Aorta (tissue), 5 donors: ENCODE results near the gene SNAPC2. TPM values are rescaled to one million over a fixed set of nuclear protein-coding genes. Genes with fewer than 3 reads are reported as not detected.
"Not testable (repeated sequence)": the region's sequence is repeated elsewhere in the genome, so short reads cannot be mapped to it uniquely, and the experiment has no call there.

Experiments
- ATAC-seq: fragments of 200-7000 bp; cut with Tn5 transposase; one replicate; pipeline ENCODE4 v1.9.1; 2022; ENCODE audit warnings: moderate library complexity; ENCODE audit not compliant: low FRiP score
- DNase-seq, 2 donors: peaks; one replicate each; pipeline ENCODE4 v3.0.0-alpha.2; 2020
- H3K27ac ChIP-seq, 2 donors: one replicate each; pipeline ENCODE4 v1.5.1; 2013; ENCODE audit warnings: low read length in 2 of 2, mild to moderate bottlenecking in 2 of 2, moderate library complexity in 2 of 2, control low read depth in 1 of 2, inconsistent platforms in 1 of 2, low read depth in 1 of 2
- H3K27me3 ChIP-seq, 2 donors: one replicate each; pipeline ENCODE4 v1.6.1; 2013; ENCODE audit warnings: control low read depth in 1 of 2, low read length in 1 of 2, mild to moderate bottlenecking in 1 of 2, moderate library complexity in 1 of 2; ENCODE audit not compliant: insufficient read depth in 2 of 2, control insufficient read depth in 1 of 2
- H3K36me3 ChIP-seq, 2 donors: one replicate each; pipeline ENCODE4 v1.6.1; 2013; ENCODE audit warnings: control low read depth in 1 of 2, low read length in 1 of 2, mild to moderate bottlenecking in 1 of 2; ENCODE audit not compliant: insufficient read depth in 2 of 2, control insufficient read depth in 1 of 2
- H3K4me1 ChIP-seq, 2 donors: one replicate each; pipeline ENCODE4 v1.6.1; 2013; ENCODE audit warnings: low read length in 2 of 2, control low read depth in 1 of 2, mild to moderate bottlenecking in 1 of 2, moderate library complexity in 1 of 2; ENCODE audit not compliant: insufficient read depth in 2 of 2, control insufficient read depth in 1 of 2
- H3K4me3 ChIP-seq, 2 donors: one replicate each; pipeline ENCODE4 v1.5.1; 2013; ENCODE audit warnings: low read length in 2 of 2, control low read depth in 1 of 2, mild to moderate bottlenecking in 1 of 2
- H3K9me3 ChIP-seq: one replicate; pipeline ENCODE4 v1.6.1; 2013; ENCODE audit warnings: mild to moderate bottlenecking, low read length; ENCODE audit not compliant: control insufficient read depth
- WGBS, 2 donors: extraction: QIAGEN DNeasy Blood & Tissue Kit; methylation state at CpG; one replicate each; pipeline ENCODE4 v1.1.7; 2013; 5-methylcytosine and 5-hydroxymethylcytosine counted together
- intact Hi-C, 2 donors: fragments of 100-400 bp; cut with DNase I; formaldehyde crosslinking; loops; one replicate each; pipeline versions ENCODE4 v1.14.2 to v1.15.0; 2022
- polyA plus RNA-seq, 2 donors: library from polyadenylated mRNA; stranded (reverse); fragments of 200-250 nt; gene quantifications; one replicate each; pipeline ENCODE4 v1.2.3, GENCODE V29; 2013
- total RNA-seq, 2 donors: library from RNA; stranded (reverse); fragmentation: NEBNext Ultra II Directional; extraction: Animal tissue kit (Norgen Biotek cat#: 25700); gene quantifications; one replicate each; pipeline ENCODE4 v1.2.1, GENCODE V29; 2021
- donor health status: healthy with polysubstance abuse.
- donor health status: Bipolar disorder and iron deficiency.
- donor health status: DM: no; HTN: no; CAD: no.
- donor health status: DM: no; HTN: no; CAD: no.
- donor health status: DM: yes; HTN: yes; CAD: no.

SNAPC2 gene
- total and polyA plus RNA-seq, 4 donors: 12.0 to 26.6 (median 21.3) TPM

GRCh38 chr19:7887408-7888144 lies 32.6 kb upstream of the SNAPC2 start:
- no peaks in the 10 kb centered on the region for H3K36me3 ChIP-seq
- WGBS, 2 donors: 89 to 91% methylated on average over 16 of the region's 16 CpGs
- no peaks in the 10 kb centered on the region for H3K27me3 ChIP-seq
- H3K9me3 ChIP-seq: no peaks in the 10 kb centered on the region
- ATAC-seq: no peak
- no peak for DNase-seq
- H3K27ac ChIP-seq: no peak overlapping the region
- no peaks in the 10 kb centered on the region for H3K4me1 ChIP-seq
- no peak overlapping the region for H3K4me3 ChIP-seq
- intact Hi-C loops: no loop called here

DNA sequence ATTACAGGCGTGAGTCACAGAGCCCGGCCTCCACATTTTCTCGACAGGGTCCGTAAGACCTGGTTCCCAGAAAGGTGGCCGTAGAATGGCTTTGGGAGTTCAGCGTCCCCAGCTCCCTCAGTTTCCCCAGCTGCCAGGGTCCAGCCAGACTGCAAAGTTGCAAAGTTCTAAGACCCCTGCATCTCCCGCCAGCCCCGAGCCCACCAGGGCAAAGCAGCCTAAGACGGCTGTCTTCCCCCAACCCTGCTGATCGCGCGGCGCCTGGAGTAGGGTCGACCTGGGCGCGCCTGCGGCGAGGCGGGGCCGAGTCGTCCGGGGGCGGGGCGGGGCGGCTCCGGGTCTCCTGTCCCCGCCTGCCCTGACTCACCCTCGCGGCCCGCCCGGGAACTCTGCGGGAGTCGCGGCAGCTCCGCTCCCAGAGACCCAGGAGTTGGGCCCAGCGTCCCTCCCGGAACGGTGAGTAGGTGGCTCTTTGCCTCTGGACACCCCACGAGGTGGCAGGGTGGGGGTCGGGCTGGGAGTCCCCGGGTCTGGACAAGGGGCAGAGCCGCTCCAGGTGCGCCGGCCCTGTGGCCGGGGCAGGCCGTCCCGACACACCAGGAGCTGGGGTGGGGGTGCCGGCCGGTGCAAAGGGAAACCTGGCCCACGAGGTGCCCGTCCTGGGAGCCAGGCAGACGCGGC lies 31.9 kb upstream of the SNAPC2 start, which contains the start of gene LRRC8E:
Gene LRRC8E, plus strand, starts transcription at position 366 of the 681 bp plus-strand sequence. CDS start 7,094 bp downstream, outside the sequence.
- intact Hi-C loops: no loop called here
- Histone ChIP-seq H3K27me3 (no peaks in the 10 kb centered on the region), H3K9me3 (no peaks in the 10 kb centered on the region), H3K4me1 (no peaks in the 10 kb centered on the region), H3K36me3 (no peaks in the 10 kb centered on the region), H3K27ac (no peak within 1 kb of the TSS), H3K4me3 (no peak within 1 kb of the TSS)
- no peak for DNase-seq
- 11 to 13% methylated on average over 42 to 53 of the region's 53 CpGs for WGBS, 2 donors
- ATAC-seq: peak; percentile 41

- Histone ChIP-seq H3K36me3 (no peaks in the 10 kb centered on the region), H3K9me3 (no peaks in the 10 kb centered on the region), H3K27ac (no peak overlapping the region), H3K27me3 (no peaks in the 10 kb centered on the region), H3K4me3 (no peak overlapping the region), H3K4me1 (no peaks in the 10 kb centered on the region)
- 78% methylated on average over 8 of the region's 8 CpGs for WGBS, 2 donors
- intact Hi-C loops: no loop called here
- DNase-seq: no peak
- ATAC-seq: no peak
Measured at GRCh38 chr19:7888826-7889217, 31.3 kb upstream of the SNAPC2 start.

DNA sequence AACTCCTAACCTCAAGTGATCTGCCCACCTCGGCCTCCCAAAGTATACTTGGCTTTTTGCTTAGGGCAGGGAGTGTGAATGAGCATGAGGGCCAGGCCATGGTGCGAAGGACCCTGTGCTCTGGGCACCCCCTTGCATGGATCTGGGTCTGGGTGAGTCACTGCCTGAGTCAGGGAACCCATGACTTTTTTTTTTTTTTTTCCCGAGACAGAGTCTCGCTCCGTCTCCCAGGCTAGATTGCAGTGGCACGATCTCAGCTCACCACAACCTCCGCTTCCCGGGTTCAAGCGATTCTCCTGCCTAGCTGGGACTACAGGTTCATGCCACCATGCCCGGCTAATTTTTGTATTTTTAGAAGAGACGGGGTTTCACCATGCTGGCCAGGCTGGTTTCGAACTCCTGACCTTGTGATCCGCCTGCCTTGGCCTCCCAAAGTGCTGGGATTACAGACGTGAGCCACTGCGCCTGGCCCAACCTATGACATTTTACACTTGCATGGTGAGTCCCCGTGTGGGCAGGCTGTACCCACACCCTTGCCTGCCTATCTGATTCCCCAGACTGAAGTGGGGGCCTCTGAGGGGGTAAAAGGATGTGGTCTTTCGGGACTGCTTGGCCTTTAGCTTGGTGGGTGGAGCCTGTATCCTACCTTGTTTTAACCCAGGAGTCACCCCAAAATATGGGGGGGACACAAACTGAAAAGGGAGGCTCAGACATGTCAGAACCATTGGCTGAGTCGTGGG lies 26.6 kb upstream of the SNAPC2 start:
- H3K36me3 ChIP-seq, ATAC-seq, intact Hi-C loops, H3K9me3 ChIP-seq, H3K4me1 ChIP-seq, H3K4me3 ChIP-seq, DNase-seq, H3K27me3 ChIP-seq, H3K27ac ChIP-seq: not testable (repeated sequence)
- 78 to 79% methylated on average over 18 of the region's 18 CpGs for WGBS, 2 donors

DNA sequence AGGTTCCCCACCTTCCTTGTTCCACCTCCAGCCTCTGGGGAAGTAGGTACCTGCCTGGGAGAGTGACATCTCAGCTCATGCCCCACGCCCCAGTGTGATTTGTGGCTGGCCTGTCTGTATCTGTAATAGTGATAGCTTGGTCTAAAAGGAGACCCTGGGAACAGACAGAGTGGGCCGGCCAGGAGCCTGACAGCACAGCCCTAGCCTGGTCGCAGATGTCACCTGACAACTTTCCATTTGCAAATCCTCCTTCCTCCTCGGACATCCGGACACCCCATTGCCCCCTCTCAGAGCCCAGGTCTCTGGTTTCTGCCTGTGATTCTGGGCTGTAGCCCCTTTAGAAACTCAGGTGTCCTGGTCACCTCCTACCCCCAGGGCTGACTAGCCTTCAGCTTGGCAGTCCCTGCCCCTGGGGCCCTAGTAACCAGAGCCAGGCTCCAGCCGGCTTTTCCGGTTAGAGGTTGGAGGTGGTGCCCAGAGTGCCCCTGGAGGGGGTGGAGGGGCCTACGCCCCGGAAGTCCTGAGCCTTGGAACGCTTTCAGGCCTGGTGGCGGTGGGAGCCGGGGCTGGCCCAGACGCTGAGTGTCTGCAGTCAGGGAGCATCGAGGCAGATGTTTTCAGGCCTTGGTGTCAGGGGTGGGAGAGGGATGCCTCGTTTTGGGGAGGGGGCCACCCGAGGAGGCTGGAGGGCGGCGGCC lies 25.4 kb upstream of the SNAPC2 start:
- DNase-seq (no peak), ATAC-seq (no peak)

GRCh38 chr19:7895565-7895964 lies 24.6 kb upstream of the SNAPC2 start:
- Histone ChIP-seq H3K4me3 (no peak overlapping the region), H3K27me3 (no peaks in the 10 kb centered on the region), H3K4me1 (no peaks in the 10 kb centered on the region), H3K27ac (no peak overlapping the region), H3K9me3 (no peaks in the 10 kb centered on the region), H3K36me3 (no peaks in the 10 kb centered on the region)
- ATAC-seq: no peak
- no peak for DNase-seq
- intact Hi-C loops: no loop called here
- WGBS, 2 donors: 90 to 96% methylated on average over 11 to 13 of the region's 13 CpGs

More for the DNA sequence above, 25.4 kb upstream of the SNAPC2 start:
- intact Hi-C loops: no loop called here
- Histone ChIP-seq H3K4me1 (no peaks in the 10 kb centered on the region), H3K4me3 (no peak overlapping the region), H3K27ac (no peak overlapping the region), H3K27me3 (no peaks in the 10 kb centered on the region), H3K36me3 (no peaks in the 10 kb centered on the region), H3K9me3 (no peaks in the 10 kb centered on the region)
- 64 to 68% methylated on average over 18 of the region's 18 CpGs for WGBS, 2 donors

DNA sequence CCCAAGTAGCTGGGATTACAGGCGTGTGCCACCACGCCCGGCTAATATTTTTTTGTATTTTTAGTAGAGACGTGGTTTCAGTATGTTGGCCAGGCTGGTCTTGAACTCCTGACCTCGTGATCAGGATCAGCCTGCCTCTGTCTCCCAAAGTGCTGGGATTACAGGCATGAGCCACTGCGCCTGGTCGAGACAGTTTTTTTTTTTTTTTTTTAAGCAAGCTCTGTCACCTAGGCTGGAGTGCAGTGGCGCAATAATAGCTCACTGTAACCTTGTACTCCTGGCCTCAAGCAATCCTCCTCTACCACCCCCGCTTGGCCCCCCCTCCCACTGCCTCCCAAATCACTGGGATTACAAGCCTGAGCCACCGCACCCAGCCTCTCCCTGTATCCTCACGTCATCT lies 22.8 kb upstream of the SNAPC2 start:
- Histone ChIP-seq H3K4me1 (no peaks in the 10 kb centered on the region), H3K4me3 (no peak overlapping the region), H3K27ac (no peak overlapping the region), H3K9me3 (no peaks in the 10 kb centered on the region), H3K36me3 (no peaks in the 10 kb centered on the region), H3K27me3 (no peaks in the 10 kb centered on the region)
- ATAC-seq (no peak), DNase-seq (no peak)
- intact Hi-C loops: no loop called here
- 87 to 91% methylated on average over 11 of the region's 11 CpGs for WGBS, 2 donors

GRCh38 chr19:7898967-7899366 lies 21.2 kb upstream of the SNAPC2 start:
- DNase-seq (no peak), ATAC-seq (no peak)
- 94 to 96% methylated on average over 16 of the region's 16 CpGs for WGBS, 2 donors
- Histone ChIP-seq H3K4me1 (no peaks in the 10 kb centered on the region), H3K36me3 (no peaks in the 10 kb centered on the region), H3K9me3 (no peaks in the 10 kb centered on the region), H3K27ac (no peak overlapping the region), H3K4me3 (no peak overlapping the region), H3K27me3 (no peaks in the 10 kb centered on the region)
- intact Hi-C loops: no loop called here
